ENCODE data around the gene ATP8A1. TPM values are rescaled to one million over a fixed set of nuclear protein-coding genes. Genes with fewer than 3 reads are reported as not detected.
A peak's percentile ranks its signal among the peaks of the same experiment; 100 is the strongest.

ATP8A1 gene
- total RNA-seq, 2 experiments from 2014 or later: 80.0 to 141 TPM

DNA sequence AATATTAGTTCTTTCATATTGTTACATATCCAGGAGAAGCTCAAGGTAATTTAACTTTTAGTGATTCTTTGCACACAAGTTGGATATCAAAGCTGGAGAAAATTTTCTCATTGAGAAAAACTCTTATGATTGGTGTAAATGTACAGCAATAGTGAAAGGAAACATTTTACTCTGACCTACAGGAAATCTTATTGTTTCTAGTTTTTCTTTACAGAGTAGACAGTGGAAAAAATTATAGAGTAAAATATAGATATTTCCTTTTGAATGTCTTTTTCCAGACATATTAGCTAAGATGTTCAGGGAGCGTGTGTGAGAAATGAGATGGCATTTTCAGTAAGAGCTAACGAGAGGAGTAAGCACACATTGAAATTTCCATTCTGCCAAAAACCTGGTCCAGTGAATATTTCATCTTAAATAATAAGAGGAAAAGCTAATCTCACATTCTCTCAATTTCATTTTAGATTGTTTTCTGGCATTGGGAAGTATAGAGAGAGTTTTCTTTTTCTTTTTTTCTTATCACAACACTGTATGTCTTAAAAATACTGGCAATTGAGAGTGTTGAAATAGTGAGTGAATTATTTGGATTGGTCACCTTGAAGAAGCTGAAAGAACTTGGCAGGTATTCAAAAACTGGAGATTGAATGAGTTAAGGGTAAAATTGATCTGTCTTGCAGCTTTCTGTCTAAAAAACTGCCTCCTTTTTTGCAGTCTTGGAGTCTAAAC lies 15.6 kb upstream of the ATP8A1 start:
- peaks cover 28% of the 10 kb centered on the region for H3K4me1 ChIP-seq (ENCODE audit: insufficient read depth, low read length, poor library complexity, severe bottlenecking)
- POLR2A ChIA-PET: interaction anchor here (0.6 to 1.8 kb wide), 13 partner anchors 11 to 174 kb away, joined by 3 to 10 read pairs (median 3); partner anchors contain the start of gene ATP8A1
- DNase-seq (ENCODE audit: low spot score): no peak
- H3K9me3 ChIP-seq (ENCODE audit: low read length): peaks cover 26% of the 10 kb centered on the region; the same call in 1 of the 2 replicates
- no peak overlapping the region for H3K27ac ChIP-seq (ENCODE audit: low read depth, low read length, poor library complexity, severe bottlenecking)
- intact Hi-C loops (cut with micrococcal nuclease; ENCODE audit: unreplicated experiment): no loop called here
- peak overlapping the region; percentile 27 for H3K4me2 ChIP-seq (ENCODE audit: low read length)
- H3K4me3 ChIP-seq (ENCODE audit: low read depth, low read length, poor library complexity, severe bottlenecking): no peak overlapping the region
- no peaks in the 10 kb centered on the region for H3K79me2 ChIP-seq (ENCODE audit: insufficient read depth, low read depth, low read length)
- peak overlapping the region; percentile 87 for H2AFZ ChIP-seq (ENCODE audit: low read length)
- CTCF ChIA-PET (ENCODE audit: unreplicated experiment): interaction anchor here (1.1 kb wide), 1 partner anchor 16 kb away, joined by 5 read pairs; the partner anchor contains the start of gene ATP8A1
- no peaks in the 10 kb centered on the region for H3K9me2 ChIP-seq (ENCODE audit: insufficient read depth, low read length)
- no peaks in the 10 kb centered on the region for H4K20me1 ChIP-seq (ENCODE audit: insufficient read depth, low read length)
- H3K36me3 ChIP-seq (ENCODE audit: insufficient read depth, low read length): peaks cover 4% of the 10 kb centered on the region
- BruUV-seq (replicated peaks): no TSS peak
- TF ChIP-seq CTCF (conservative IDR thresholded peaks at IDR 0.05; ENCODE audit: low read length) (no peak), EZH2phosphoT487 (IDR thresholded peaks at IDR 0.05; ENCODE audit: borderline replicate concordance, low read depth, low read length) (no peak)

- ChIA-PET POLR2A (interaction anchor here (0.7 to 2.8 kb wide), 8 partner anchors 9 to 34 kb away, joined by 3 to 21 read pairs (median 6); partner anchors contain the start of gene ATP8A1), CTCF (ENCODE audit: unreplicated experiment) (no interaction called here)
- Histone ChIP-seq H2AFZ (ENCODE audit: low read length) (peak overlapping the region; percentile 87), H3K9me3 (ENCODE audit: low read length) (peaks cover 17% of the 10 kb centered on the region; the same call in 1 of the 2 replicates), H3K4me1 (ENCODE audit: insufficient read depth, low read length, poor library complexity, severe bottlenecking) (peaks cover 28% of the 10 kb centered on the region), H3K36me3 (ENCODE audit: insufficient read depth, low read length) (no peaks in the 10 kb centered on the region; the same call in 1 of the 2 replicates), H4K20me1 (ENCODE audit: insufficient read depth, low read length) (no peaks in the 10 kb centered on the region), H3K27ac (ENCODE audit: low read depth, low read length, poor library complexity, severe bottlenecking) (no peak overlapping the region), H3K4me2 (ENCODE audit: low read length) (peak overlapping the region; percentile 27), H3K79me2 (ENCODE audit: insufficient read depth, low read depth, low read length) (no peaks in the 10 kb centered on the region), H3K9me2 (ENCODE audit: insufficient read depth, low read length) (no peaks in the 10 kb centered on the region), H3K4me3 (ENCODE audit: low read depth, low read length, poor library complexity, severe bottlenecking) (peak overlapping the region; percentile 1)
- BruUV-seq (replicated peaks): TSS peak; percentile 93
- intact Hi-C loops (cut with micrococcal nuclease; ENCODE audit: unreplicated experiment): no loop called here
- TF ChIP-seq CTCF (conservative IDR thresholded peaks at IDR 0.05; ENCODE audit: low read length) (peak; percentile 32; the same call in 1 of the 2 replicates), EZH2phosphoT487 (IDR thresholded peaks at IDR 0.05; ENCODE audit: borderline replicate concordance, low read depth, low read length) (no peak)
- DNase-seq (ENCODE audit: low spot score): peak; percentile 74
These were observed 14.7 kb upstream of the ATP8A1 start for GRCh38 chr4:42671431-42672194.
